ENCODE measurements around the gene PRR11. TPM values are rescaled to one million over a fixed set of nuclear protein-coding genes. Genes with fewer than 3 reads are reported as not detected.

The PRR11 gene
- total and polyA plus RNA-seq, 11 donors, result 0.15 to 11.4 (median 1.0) TPM

DNA sequence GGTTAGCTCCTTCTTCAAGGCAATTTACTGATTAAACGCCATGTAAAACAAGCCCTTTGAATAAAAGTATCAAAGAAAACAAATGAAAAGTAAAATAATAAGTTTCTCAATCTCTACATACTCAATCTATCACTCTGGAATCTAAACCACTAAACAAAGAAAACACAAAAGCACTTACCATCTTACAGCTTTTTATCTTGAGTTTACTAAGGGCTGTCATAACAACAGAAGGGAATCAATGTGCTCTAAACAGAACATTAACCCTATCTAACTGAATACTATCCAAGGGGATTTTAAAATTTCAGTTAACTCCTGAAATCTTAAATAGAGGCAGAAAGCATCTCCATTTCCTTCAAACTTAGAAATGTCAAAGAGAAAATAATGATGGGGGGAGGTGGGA lies 4.0 kb upstream of the PRR11 start:
- Histone ChIP-seq H3K4me3 (no peak overlapping the region), H3K27me3 (no peaks in the 10 kb centered on the region), H3K4me1 (peaks cover 0 to 37% (median 15%) of the 10 kb centered on the region in 12 donors), H3K27ac (no peak overlapping the region), H3K36me3 (no peaks in the 10 kb centered on the region), H3K9me3 (no peaks in the 10 kb centered on the region)
- DNase-seq, result no peak
- WGBS, 4 donors, result 70 to 89% (median 80%) methylated on average over 1 of the region's 1 CpG
- no peak for TF ChIP-seq POLR2A (IDR thresholded peaks at IDR 0.05)
- TF ChIP-seq, protein P1, sequence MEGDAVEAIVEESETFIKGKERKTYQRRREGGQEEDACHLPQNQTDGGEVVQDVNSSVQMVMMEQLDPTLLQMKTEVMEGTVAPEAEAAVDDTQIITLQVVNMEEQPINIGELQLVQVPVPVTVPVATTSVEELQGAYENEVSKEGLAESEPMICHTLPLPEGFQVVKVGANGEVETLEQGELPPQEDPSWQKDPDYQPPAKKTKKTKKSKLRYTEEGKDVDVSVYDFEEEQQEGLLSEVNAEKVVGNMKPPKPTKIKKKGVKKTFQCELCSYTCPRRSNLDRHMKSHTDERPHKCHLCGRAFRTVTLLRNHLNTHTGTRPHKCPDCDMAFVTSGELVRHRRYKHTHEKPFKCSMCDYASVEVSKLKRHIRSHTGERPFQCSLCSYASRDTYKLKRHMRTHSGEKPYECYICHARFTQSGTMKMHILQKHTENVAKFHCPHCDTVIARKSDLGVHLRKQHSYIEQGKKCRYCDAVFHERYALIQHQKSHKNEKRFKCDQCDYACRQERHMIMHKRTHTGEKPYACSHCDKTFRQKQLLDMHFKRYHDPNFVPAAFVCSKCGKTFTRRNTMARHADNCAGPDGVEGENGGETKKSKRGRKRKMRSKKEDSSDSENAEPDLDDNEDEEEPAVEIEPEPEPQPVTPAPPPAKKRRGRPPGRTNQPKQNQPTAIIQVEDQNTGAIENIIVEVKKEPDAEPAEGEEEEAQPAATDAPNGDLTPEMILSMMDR (IDR thresholded peaks at IDR 0.05), result no peak
- no peak for ATAC-seq
- intact Hi-C loops (cut with DNase I), result loop anchor here in 2 of 10 donors (5.0 to 10.0 kb wide), 2 partner anchors 44 to 47 kb away; partner anchors contain the start of gene TRIM37 (in 2 of the 2)

DNA sequence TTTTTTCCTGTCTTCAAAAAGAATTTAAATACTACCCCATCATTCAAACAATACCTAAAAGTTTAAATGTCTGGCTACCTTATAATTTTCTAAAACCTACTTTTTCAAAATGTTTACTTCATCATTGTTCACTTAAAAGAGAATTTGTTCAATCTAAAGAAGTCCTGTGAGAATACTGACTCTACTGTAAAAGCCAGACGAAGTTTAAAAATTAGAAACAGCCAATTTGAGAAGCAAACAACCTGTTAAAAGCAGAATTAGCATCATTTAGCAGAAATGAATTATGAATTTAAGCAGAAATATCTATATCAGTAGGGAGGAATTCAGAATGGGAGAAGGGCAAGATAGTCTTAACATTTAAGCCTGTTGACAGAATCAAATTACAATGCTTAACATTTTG lies 2.6 kb upstream of the PRR11 start:
- H3K4me3 ChIP-seq, result peak overlapping the region in 3 of 12 donors; percentile 63 to 84 (median 82)
- no peaks in the 10 kb centered on the region for H3K36me3 ChIP-seq
- H3K27me3 ChIP-seq, result no peaks in the 10 kb centered on the region
- no peak for TF ChIP-seq POLR2A (IDR thresholded peaks at IDR 0.05)
- TF ChIP-seq, protein P1 (IDR thresholded peaks at IDR 0.05), result no peak
- intact Hi-C loops (cut with DNase I), result loop anchor here in 2 of 10 donors (5.0 to 10.0 kb wide), 2 partner anchors 46 to 48 kb away; partner anchors contain the start of gene TRIM37 (in 2 of the 2)
- WGBS, 4 donors, result 52 to 75% (median 60%) methylated on average over 1 of the region's 1 CpG
- ATAC-seq, result no peak
- peaks cover 0 to 37% (median 15%) of the 10 kb centered on the region in 12 donors for H3K4me1 ChIP-seq
- H3K27ac ChIP-seq, result peak overlapping the region in 1 of 12 donors; percentile 89
- H3K9me3 ChIP-seq, result no peaks in the 10 kb centered on the region
- no peak for DNase-seq

DNA sequence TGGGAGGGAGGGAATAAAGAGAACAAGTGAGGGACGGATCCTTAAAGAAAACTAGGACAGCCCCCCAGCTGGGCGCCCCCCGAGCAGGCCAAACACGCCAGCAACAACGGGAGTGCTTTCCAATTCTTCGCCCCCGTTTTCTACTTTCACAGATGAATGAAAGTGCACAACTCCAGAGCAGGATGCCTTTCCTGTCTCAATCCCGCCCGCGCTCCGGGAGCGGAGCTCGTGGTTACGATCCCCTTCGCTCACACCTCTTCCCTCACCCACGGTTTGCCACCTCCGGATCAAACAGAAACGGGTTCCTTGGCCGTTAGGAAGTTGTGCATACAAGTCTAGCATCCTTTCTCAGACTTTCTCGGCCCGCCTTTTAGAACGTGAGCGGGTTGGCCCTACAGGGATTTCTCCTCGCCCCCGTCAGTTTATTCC lies 1.2 kb upstream of the PRR11 start:
- ATAC-seq, result peak in 2 of 4 donors; percentile 1 to 8
- TF ChIP-seq, protein P1 (IDR thresholded peaks at IDR 0.05), result no peak
- no peak for TF ChIP-seq POLR2A (IDR thresholded peaks at IDR 0.05)

DNA sequence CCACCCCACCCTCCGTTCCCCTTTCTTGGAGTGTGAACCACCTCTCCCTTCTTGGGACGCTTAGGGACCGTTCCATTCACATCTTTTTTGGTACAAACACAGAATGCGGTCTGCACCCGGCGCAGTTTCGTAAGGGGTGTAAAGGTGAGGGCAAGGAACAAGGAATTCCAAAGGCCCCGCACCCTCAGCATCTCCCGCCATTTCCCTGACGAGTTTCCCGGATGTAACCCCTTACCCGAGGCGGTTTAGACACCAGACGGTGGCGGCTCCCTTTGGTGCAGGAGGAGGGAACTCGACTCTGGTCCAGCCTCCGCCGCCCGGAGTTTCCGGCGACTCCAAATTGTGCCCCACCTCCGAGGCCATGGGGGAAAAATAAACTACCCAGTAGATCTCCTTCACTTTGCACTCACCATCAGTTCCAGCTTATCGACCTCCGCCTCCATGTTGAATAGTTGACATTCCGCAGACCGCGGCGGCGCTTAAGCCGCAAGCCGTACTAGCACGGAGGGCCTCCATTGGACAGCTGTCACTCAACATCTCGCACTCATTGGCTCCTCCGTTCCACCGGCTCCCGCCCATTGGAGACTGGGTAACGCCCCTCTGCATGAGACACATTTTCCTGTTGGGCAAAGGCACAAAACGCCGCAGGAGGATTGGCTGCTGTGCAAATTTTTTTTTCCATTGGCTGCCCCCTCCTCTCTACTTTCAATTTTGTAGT lies 666 bp upstream of the PRR11 start, which contains the start of gene SKA2:
SKA2 (minus strand) TSS at position 466 of the 718 bp plus-strand sequence; CDS start at position 443, 23 bp downstream.
- Histone ChIP-seq H3K4me1 (peaks cover 0 to 37% (median 15%) of the 10 kb centered on the region in 12 donors), H3K27me3 (no peaks in the 10 kb centered on the region), H3K27ac (peak within 1 kb of the TSS; percentile 35 to 89 (median 84)), H3K4me3 (peak within 1 kb of the TSS; percentile 52 to 91 (median 74)), H3K36me3 (no peaks in the 10 kb centered on the region), H3K9me3 (no peaks in the 10 kb centered on the region)
- ATAC-seq (peak; percentile 97 to 98 (median 98)), DNase-seq (peak; percentile 96 to 98 (median 97))
- WGBS, 4 donors, result 0 to 1% (median 0%) methylated on average over 37 to 39 of the region's 39 CpGs
- intact Hi-C loops (cut with DNase I), result loop anchor here in 7 of 10 donors (1.0 to 10.0 kb wide), 6 partner anchors 48 to 638 kb away; partner anchors contain the start of gene TRIM37 (in 6 of the 7)
- TF ChIP-seq, protein P1 (IDR thresholded peaks at IDR 0.05), result no peak
- TF ChIP-seq POLR2A (IDR thresholded peaks at IDR 0.05), result no peak

More for the DNA sequence above, 1.2 kb upstream of the PRR11 start:
- peaks cover 0 to 37% (median 15%) of the 10 kb centered on the region in 12 donors for H3K4me1 ChIP-seq
- peak in 3 of 5 donors; percentile 35 to 42 (median 41) for DNase-seq
- intact Hi-C loops (cut with DNase I), result loop anchor here in 6 of 10 donors (1.0 to 10.0 kb wide), 4 partner anchors 47 to 50 kb away; partner anchors contain the start of gene TRIM37 (in 5 of the 6)
- peak overlapping the region; percentile 52 to 91 (median 74) for H3K4me3 ChIP-seq
- WGBS, 4 donors, result 0 to 1% (median 1%) methylated on average over 25 of the region's 25 CpGs
- H3K27ac ChIP-seq, result peak overlapping the region; percentile 35 to 89 (median 84)
- no peaks in the 10 kb centered on the region for H3K9me3 ChIP-seq
- H3K36me3 ChIP-seq, result no peaks in the 10 kb centered on the region
- no peaks in the 10 kb centered on the region for H3K27me3 ChIP-seq
